HCT116 (cell line): ENCODE measurements around the gene ST7. TPM values are rescaled to one million over a fixed set of nuclear protein-coding genes. Genes with fewer than 3 reads are reported as not detected.

Experiments
- ATAC-seq: fragments of 200-7000 bp; cut with Tn5 transposase; 2 replicates; pipeline ENCODE4 v1.9.1; 2020; ENCODE audit warnings: mild to moderate bottlenecking, moderate library complexity
- BruUV-seq: library from RNA; stranded (reverse); fragments of 400-500 nt; replicated peaks from 2 replicates; lab custom pipeline; 2021; lab: Mats Ljungman, UMichigan
- CTCF ChIA-PET: fragments of 300-600 bp; sonication (Branson Sonifier 250); formaldehyde crosslinking; loops from one replicate; lab custom pipeline; 2021; ENCODE audit warnings: antibody characterized with exemption; lab: Charles Lee
- POLR2A ChIA-PET: fragments of 300-600, 350-600 bp; sonication (Branson Sonifier 250); formaldehyde crosslinking; loops from one replicate; lab custom pipeline; 2021; ENCODE audit warnings: antibody characterized with exemption; lab: Charles Lee
- RAD21 ChIA-PET, 2 experiments: fragments of 300-600 bp; sonication (Branson Sonifier 250); formaldehyde crosslinking; loops; one replicate each; lab custom pipeline; 2023; ENCODE audit warnings: low total read pairs in 2 of 2; ENCODE audit not compliant: uncharacterized antibody in 2 of 2, unreplicated experiment in 2 of 2, low non-redundant PET in 1 of 2; lab: Charles Lee
- DNase-seq: peaks from one replicate; pipeline ENCODE4 v3.0.0-alpha.2; 2010; ENCODE audit warnings: low read depth, low spot score
- H2AFZ ChIP-seq: fragments of 200-600 bp; shearing (Covaris generic), sonication (generic); 2 replicates; pipeline ENCODE4 v1.6.1; 2017; ENCODE audit warnings: low read depth, mixed run types, mixed read lengths, antibody characterized with exemption, low read length; ENCODE audit not compliant: poor library complexity, severe bottlenecking
- H3K27ac ChIP-seq: 2 replicates; pipeline ENCODE4 v1.5.1; 2012; ENCODE audit warnings: low read depth, low read length
- H3K27me3 ChIP-seq: fragments of 200-600 bp; sonication (generic); 2 replicates; pipeline ENCODE4 v1.6.1; 2016; ENCODE audit warnings: mixed run types, low read length, mixed read lengths; ENCODE audit not compliant: insufficient read depth
- H3K36me3 ChIP-seq, 2 experiments: fragments of 200-500 bp in 1 of 2; fragments of 200-600 bp in 1 of 2; sonication (Bioruptor generic) in 1 of 2; sonication (generic) in 1 of 2; 2 replicates each; pipeline versions ENCODE4 v1.5.1 to v1.6.1; 2014 to 2016; ENCODE audit warnings: low read length in 2 of 2, inconsistent platforms in 1 of 2, mixed read lengths in 1 of 2, mixed run types in 1 of 2; ENCODE audit not compliant: insufficient read depth in 2 of 2, control insufficient read depth in 1 of 2
- H3K4me1 ChIP-seq, 2 experiments: fragments of 200-600 bp in 1 of 2; sonication (generic) in 1 of 2; 2 replicates each; pipeline versions ENCODE4 v1.5.1 to v1.6.1; 2012 to 2017; ENCODE audit warnings: low read length in 2 of 2, inconsistent platforms in 1 of 2, mild to moderate bottlenecking in 1 of 2, mixed read lengths in 1 of 2, mixed run types in 1 of 2, moderate library complexity in 1 of 2; ENCODE audit not compliant: insufficient read depth in 2 of 2, control insufficient read depth in 1 of 2
- H3K4me2 ChIP-seq: fragments of 200-600 bp; sonication (generic); 2 replicates; pipeline ENCODE4 v1.6.1; 2017; ENCODE audit warnings: mixed run types, low read length, mixed read lengths
- H3K4me3 ChIP-seq, 2 experiments: fragments of 200-600 bp in 1 of 2; sonication (generic) in 1 of 2; replicated peaks in 1 of 2; 2 replicates each; pipeline ENCODE4 v1.5.1; 2011 to 2016; ENCODE audit warnings: low read length in 2 of 2, control low read depth in 1 of 2, low read depth in 1 of 2, mild to moderate bottlenecking in 1 of 2, mixed read lengths in 1 of 2, mixed run types in 1 of 2
- H3K79me2 ChIP-seq: fragments of 200-600 bp; sonication (generic); 2 replicates; pipeline ENCODE4 v1.6.1; 2017; ENCODE audit warnings: mild to moderate bottlenecking, mixed run types, low read length, moderate library complexity, mixed read lengths; ENCODE audit not compliant: insufficient read depth
- H3K9ac ChIP-seq: fragments of 200-600 bp; sonication (generic); 2 replicates; pipeline ENCODE4 v1.6.1; 2016; ENCODE audit warnings: low read length, mixed read lengths
- H3K9me2 ChIP-seq: fragments of 200-600 bp; sonication (generic), shearing (Covaris generic); 2 replicates; pipeline ENCODE4 v1.6.1; 2017; ENCODE audit warnings: mixed run types, mild to moderate bottlenecking, moderate library complexity; ENCODE audit not compliant: insufficient read depth
- H3K9me3 ChIP-seq, 2 experiments: fragments of 200-500 bp in 1 of 2; fragments of 200-600 bp in 1 of 2; sonication (Bioruptor generic) in 1 of 2; sonication (generic) in 1 of 2; 2 replicates each; pipeline ENCODE4 v1.6.1; 2014 to 2017; ENCODE audit warnings: low read length in 2 of 2, mixed read lengths in 2 of 2, inconsistent platforms in 1 of 2, low read depth in 1 of 2, mild to moderate bottlenecking in 1 of 2, mixed run types in 1 of 2, moderate library complexity in 1 of 2; ENCODE audit not compliant: control insufficient read depth in 1 of 2, insufficient read depth in 1 of 2
- H4K20me1 ChIP-seq: fragments of 200-600 bp; sonication (generic), shearing (Covaris generic); 2 replicates; pipeline ENCODE4 v1.6.1; 2017; ENCODE audit warnings: mixed run types, mild to moderate bottlenecking, moderate library complexity; ENCODE audit not compliant: insufficient read depth
- CBX3 ChIP-seq: IDR thresholded peaks from 2 replicates; pipeline ENCODE4 v1.6.1; 2012; ENCODE audit warnings: low read depth
- CEBPB ChIP-seq: IDR thresholded peaks from 2 replicates; pipeline ENCODE4 v1.6.1; 2012; ENCODE audit warnings: low read depth
- EZH2 ChIP-seq: fragments of 200-600 bp; sonication (generic); IDR thresholded peaks from 2 replicates; pipeline ENCODE4 v1.6.1; 2017; ENCODE audit warnings: antibody characterized with exemption, mixed run types
- EZH2phosphoT487 ChIP-seq: fragments of 200-600 bp; IDR thresholded peaks from 2 replicates; pipeline ENCODE4 v1.6.1; 2018; ENCODE audit warnings: antibody characterized with exemption, borderline replicate concordance
- FOSL1 ChIP-seq: IDR thresholded peaks from 2 replicates; pipeline ENCODE4 v1.6.1; 2012; ENCODE audit warnings: low read depth
- JUND ChIP-seq: IDR thresholded peaks from 2 replicates; pipeline ENCODE4 v1.6.1; 2012
- POLR2A ChIP-seq: IDR thresholded peaks from 2 replicates; pipeline ENCODE4 v1.7.0; 2011; ENCODE audit warnings: borderline replicate concordance; ENCODE audit not compliant: insufficient read depth, insufficient read length; ENCODE audit errors: extremely low read depth
- RAD21 ChIP-seq: IDR thresholded peaks from 2 replicates; pipeline ENCODE4 v1.6.1; 2012; ENCODE audit warnings: low read depth, mild to moderate bottlenecking
- SIN3A ChIP-seq: IDR thresholded peaks from 2 replicates; pipeline ENCODE4 v1.6.1; 2012; ENCODE audit warnings: low read depth
- SRF ChIP-seq: IDR thresholded peaks from 2 replicates; pipeline ENCODE4 v1.6.1; 2012; ENCODE audit warnings: low read depth
- TCF7L2 ChIP-seq: IDR thresholded peaks from 2 replicates; pipeline ENCODE4 v1.7.0; 2011; ENCODE audit warnings: borderline replicate concordance, inconsistent platforms; ENCODE audit not compliant: insufficient read depth, insufficient read length; ENCODE audit errors: extremely low read depth
- ZFX ChIP-seq: fragments of 450-650 bp; IDR thresholded peaks from 2 replicates; pipeline ENCODE4 v1.6.1; 2017
- intact Hi-C: fragments of 100-400 bp; cut with micrococcal nuclease; formaldehyde crosslinking; loops from 2 replicates; pipeline ENCODE4 v1.10.0; 2022
- total RNA-seq: library from RNA; stranded (reverse); gene quantifications from one replicate; pipeline ENCODE4 v1.2.1, GENCODE V29; 2021; ENCODE audit not compliant: unreplicated experiment
- TF ChIP-seq, protein P1 (sequence below): IDR thresholded peaks from 2 replicates; pipeline ENCODE4 v1.6.1; 2012; ENCODE audit warnings: low read depth
- TF ChIP-seq, protein P2 (sequence below): IDR thresholded peaks from 2 replicates; pipeline ENCODE4 v1.6.1; 2011; ENCODE audit warnings: mild to moderate bottlenecking, low read length, moderate library complexity; ENCODE audit not compliant: insufficient replicate concordance; ENCODE audit errors: extremely low read depth

The ST7 gene
- total RNA-seq, 1 experiment from 2014 or later: 12.6 TPM

DNA sequence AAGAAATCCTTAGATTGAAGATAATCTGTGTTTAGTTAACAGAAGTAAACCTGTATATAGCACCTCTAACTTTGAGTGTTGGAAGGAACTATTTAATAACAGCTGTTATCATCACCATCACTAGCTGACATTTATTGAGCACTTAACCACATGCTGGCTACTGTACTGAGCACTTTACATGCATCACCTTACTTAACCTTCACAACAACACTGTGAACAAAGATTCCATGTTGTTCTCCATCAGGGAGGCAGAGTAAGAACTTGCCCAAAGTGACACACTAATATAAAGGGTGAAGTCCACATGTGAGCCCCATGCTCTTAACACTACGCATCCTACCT, 182.2 kb downstream of the ST7 start:
- Histone ChIP-seq H3K27me3 (no peaks in the 10 kb centered on the region), H4K20me1 (no peaks in the 10 kb centered on the region), H3K4me1 (peaks cover 0 to 23% of the 10 kb centered on the region in 2 experiments; a peak in 2 of 4 replicates), H3K4me3 (no peak overlapping the region), H2AFZ (no peak overlapping the region), H3K36me3 (no peaks in the 10 kb centered on the region)
- CTCF ChIA-PET: interaction anchor here (1.7 kb wide), 1 partner anchor 11 kb away, joined by 3 read pairs; no protein-coding TSS in a partner anchor
- intact Hi-C loops: no loop called here
- no peak for TF ChIP-seq SRF
- TF ChIP-seq, protein P1, sequence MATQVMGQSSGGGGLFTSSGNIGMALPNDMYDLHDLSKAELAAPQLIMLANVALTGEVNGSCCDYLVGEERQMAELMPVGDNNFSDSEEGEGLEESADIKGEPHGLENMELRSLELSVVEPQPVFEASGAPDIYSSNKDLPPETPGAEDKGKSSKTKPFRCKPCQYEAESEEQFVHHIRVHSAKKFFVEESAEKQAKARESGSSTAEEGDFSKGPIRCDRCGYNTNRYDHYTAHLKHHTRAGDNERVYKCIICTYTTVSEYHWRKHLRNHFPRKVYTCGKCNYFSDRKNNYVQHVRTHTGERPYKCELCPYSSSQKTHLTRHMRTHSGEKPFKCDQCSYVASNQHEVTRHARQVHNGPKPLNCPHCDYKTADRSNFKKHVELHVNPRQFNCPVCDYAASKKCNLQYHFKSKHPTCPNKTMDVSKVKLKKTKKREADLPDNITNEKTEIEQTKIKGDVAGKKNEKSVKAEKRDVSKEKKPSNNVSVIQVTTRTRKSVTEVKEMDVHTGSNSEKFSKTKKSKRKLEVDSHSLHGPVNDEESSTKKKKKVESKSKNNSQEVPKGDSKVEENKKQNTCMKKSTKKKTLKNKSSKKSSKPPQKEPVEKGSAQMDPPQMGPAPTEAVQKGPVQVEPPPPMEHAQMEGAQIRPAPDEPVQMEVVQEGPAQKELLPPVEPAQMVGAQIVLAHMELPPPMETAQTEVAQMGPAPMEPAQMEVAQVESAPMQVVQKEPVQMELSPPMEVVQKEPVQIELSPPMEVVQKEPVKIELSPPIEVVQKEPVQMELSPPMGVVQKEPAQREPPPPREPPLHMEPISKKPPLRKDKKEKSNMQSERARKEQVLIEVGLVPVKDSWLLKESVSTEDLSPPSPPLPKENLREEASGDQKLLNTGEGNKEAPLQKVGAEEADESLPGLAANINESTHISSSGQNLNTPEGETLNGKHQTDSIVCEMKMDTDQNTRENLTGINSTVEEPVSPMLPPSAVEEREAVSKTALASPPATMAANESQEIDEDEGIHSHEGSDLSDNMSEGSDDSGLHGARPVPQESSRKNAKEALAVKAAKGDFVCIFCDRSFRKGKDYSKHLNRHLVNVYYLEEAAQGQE: no peak
- TF ChIP-seq RAD21: no peak
- TF ChIP-seq EZH2: no peak
- TF ChIP-seq TCF7L2: no peak
- TF ChIP-seq, protein P2, sequence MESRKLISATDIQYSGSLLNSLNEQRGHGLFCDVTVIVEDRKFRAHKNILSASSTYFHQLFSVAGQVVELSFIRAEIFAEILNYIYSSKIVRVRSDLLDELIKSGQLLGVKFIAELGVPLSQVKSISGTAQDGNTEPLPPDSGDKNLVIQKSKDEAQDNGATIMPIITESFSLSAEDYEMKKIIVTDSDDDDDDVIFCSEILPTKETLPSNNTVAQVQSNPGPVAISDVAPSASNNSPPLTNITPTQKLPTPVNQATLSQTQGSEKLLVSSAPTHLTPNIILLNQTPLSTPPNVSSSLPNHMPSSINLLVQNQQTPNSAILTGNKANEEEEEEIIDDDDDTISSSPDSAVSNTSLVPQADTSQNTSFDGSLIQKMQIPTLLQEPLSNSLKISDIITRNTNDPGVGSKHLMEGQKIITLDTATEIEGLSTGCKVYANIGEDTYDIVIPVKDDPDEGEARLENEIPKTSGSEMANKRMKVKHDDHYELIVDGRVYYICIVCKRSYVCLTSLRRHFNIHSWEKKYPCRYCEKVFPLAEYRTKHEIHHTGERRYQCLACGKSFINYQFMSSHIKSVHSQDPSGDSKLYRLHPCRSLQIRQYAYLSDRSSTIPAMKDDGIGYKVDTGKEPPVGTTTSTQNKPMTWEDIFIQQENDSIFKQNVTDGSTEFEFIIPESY: no peak
- no peak for TF ChIP-seq CBX3
- TF ChIP-seq JUND: no peak
- TF ChIP-seq EZH2phosphoT487: no peak
- TF ChIP-seq POLR2A: no peak
- TF ChIP-seq ZFX: no peak
- TF ChIP-seq CEBPB: no peak
- TF ChIP-seq FOSL1: no peak
- no peak for TF ChIP-seq SIN3A
- TF ChIP-seq, all 23 proteins: peak for 0
- Histone ChIP-seq H3K4me2 (no peak overlapping the region), H3K9ac (no peak overlapping the region), H3K27ac (no peak overlapping the region), H3K79me2 (no peaks in the 10 kb centered on the region), H3K9me3 (no peaks in the 10 kb centered on the region), H3K9me2 (no peaks in the 10 kb centered on the region)
- ChIA-PET POLR2A (no interaction called here), RAD21 (no interaction called here)
- ATAC-seq: no peak
- no peak for DNase-seq
- BruUV-seq: no TSS peak
